H1 (cell line): ENCODE measurements around the gene FRK. TPM values are rescaled to one million over a fixed set of nuclear protein-coding genes. Genes with fewer than 3 reads are reported as not detected.

Experiments used
- CTCF ChIA-PET: fragments of 300-600 bp; sonication (Branson Sonifier 250); formaldehyde crosslinking; loops from one replicate; lab custom pipeline; 2021; ENCODE audit not compliant: partially characterized antibody; lab: Charles Lee
- POLR2A ChIA-PET: fragments of 300-600 bp; sonication (Branson Sonifier 250); formaldehyde crosslinking; loops from one replicate; lab custom pipeline; 2021; ENCODE audit warnings: inconsistent platforms; ENCODE audit not compliant: partially characterized antibody; lab: Charles Lee
- DNase-seq, 2 experiments: peaks; one replicate each; pipeline versions ENCODE4 v3.0.0 to v3.0.0-alpha.2; 2010 to 2022; ENCODE audit warnings: low spot score in 2 of 2, low read depth in 1 of 2, mixed read lengths in 1 of 2
- FAIRE-seq: peaks from 2 replicates; lab custom pipeline; 2011; peaks lifted over from hg19 to GRCh38; lab: Jason Lieb, UNC
- H2AFZ ChIP-seq: 2 replicates; pipeline ENCODE4 v1.8.1; 2012; ENCODE audit warnings: low read length, inconsistent platforms
- H2AK5ac ChIP-seq: 2 replicates; pipeline ENCODE4 v1.6.1; 2013; ENCODE audit warnings: low read depth, low read length
- H2BK120ac ChIP-seq: replicated peaks from 2 replicates; pipeline ENCODE3; 2013; ENCODE audit warnings: low read depth, low read length, inconsistent platforms
- H2BK12ac ChIP-seq: 2 replicates; pipeline ENCODE4 v1.6.1; 2013; ENCODE audit warnings: low read depth, low read length
- H2BK15ac ChIP-seq: 2 replicates; pipeline ENCODE4 v1.6.1; 2013; ENCODE audit warnings: low read length
- H2BK20ac ChIP-seq: 2 replicates; pipeline ENCODE4 v1.6.1; 2013; ENCODE audit warnings: low read length
- H2BK5ac ChIP-seq: 2 replicates; pipeline ENCODE4 v1.6.1; 2013; ENCODE audit warnings: low read depth, low read length
- H3K14ac ChIP-seq: 2 replicates; pipeline ENCODE4 v1.6.1; 2013; ENCODE audit warnings: inconsistent platforms; ENCODE audit not compliant: insufficient read length
- H3K18ac ChIP-seq: 2 replicates; pipeline ENCODE4 v1.6.1; 2013; ENCODE audit warnings: low read length; ENCODE audit errors: extremely low read depth
- H3K23ac ChIP-seq: 2 replicates; pipeline ENCODE4 v1.6.1; 2013; ENCODE audit warnings: inconsistent platforms; ENCODE audit not compliant: insufficient read length
- H3K23me2 ChIP-seq: 2 replicates; pipeline ENCODE4 v1.6.1; 2013; ENCODE audit warnings: low read depth, low read length
- H3K27ac ChIP-seq: 2 replicates; pipeline ENCODE4 v1.6.1; 2011; ENCODE audit warnings: low read depth, low read length, inconsistent platforms
- H3K27me3 ChIP-seq, 4 experiments: replicated peaks in 1 of 4; 1 replicate in 1 of 4; 2 replicates in 3 of 4; pipeline versions ENCODE4 v1.6.1 to v1.8.1; 2011 to 2013; ENCODE audit warnings: low read length in 3 of 4, mild to moderate bottlenecking in 3 of 4, inconsistent platforms in 2 of 4, mixed read lengths in 2 of 4, moderate library complexity in 1 of 4; ENCODE audit not compliant: control insufficient read depth in 3 of 4, insufficient read depth in 3 of 4; ENCODE audit errors: extremely low read depth in 1 of 4
- H3K36me3 ChIP-seq, 4 experiments: 2 replicates each; pipeline versions ENCODE4 v1.6.1 to v1.8.1; 2011 to 2013; ENCODE audit warnings: mild to moderate bottlenecking in 4 of 4, low read length in 3 of 4, moderate library complexity in 2 of 4, control low read depth in 1 of 4, inconsistent platforms in 1 of 4; ENCODE audit not compliant: insufficient read depth in 4 of 4, control insufficient read depth in 2 of 4
- H3K4ac ChIP-seq: replicated peaks from 2 replicates; pipeline ENCODE3; 2013; ENCODE audit warnings: low read length, low read depth, mixed read lengths, inconsistent platforms; ENCODE audit not compliant: insufficient read length
- H3K4me1 ChIP-seq, 4 experiments: replicated peaks in 1 of 4; 1 replicate in 1 of 4; 2 replicates in 3 of 4; pipeline versions ENCODE4 v1.6.1 to v1.8.1; 2011 to 2013; ENCODE audit warnings: low read length in 3 of 4, inconsistent platforms in 2 of 4, mixed read lengths in 1 of 4; ENCODE audit not compliant: insufficient read depth in 4 of 4, control insufficient read depth in 3 of 4
- H3K4me2 ChIP-seq, 2 experiments: 2 replicates each; pipeline versions ENCODE4 v1.6.1 to v1.8.1; 2011 to 2013; ENCODE audit warnings: low read depth in 2 of 2, low read length in 2 of 2, control low read depth in 1 of 2, inconsistent platforms in 1 of 2, mild to moderate bottlenecking in 1 of 2; ENCODE audit not compliant: insufficient read depth in 1 of 2
- H3K4me3 ChIP-seq, 4 experiments: fragments of 200-600, 300-600 bp in 1 of 4; sonication (generic), shearing (Covaris generic), sonication (Bioruptor Twin) in 1 of 4; 2 replicates each; pipeline versions ENCODE4 v1.5.1 to v1.8.1; 2011 to 2016; ENCODE audit warnings: low read length in 4 of 4, low read depth in 3 of 4, control low read depth in 2 of 4, inconsistent platforms in 2 of 4, mild to moderate bottlenecking in 2 of 4, mixed read lengths in 1 of 4, moderate library complexity in 1 of 4; ENCODE audit not compliant: insufficient read depth in 2 of 4; ENCODE audit errors: extremely low read depth in 1 of 4
- H3K56ac ChIP-seq: replicated peaks from 2 replicates; pipeline ENCODE3; 2013; ENCODE audit warnings: low read depth, mild to moderate bottlenecking, mixed read lengths, low read length, inconsistent platforms; ENCODE audit not compliant: insufficient read length
- H3K79me1 ChIP-seq: 2 replicates; pipeline ENCODE4 v1.6.1; 2013; ENCODE audit warnings: low read depth, low read length, control low read depth
- H3K79me2 ChIP-seq, 2 experiments: 2 replicates each; pipeline versions ENCODE4 v1.6.1 to v1.8.1; 2012 to 2013; ENCODE audit warnings: low read length in 2 of 2, mild to moderate bottlenecking in 2 of 2, inconsistent platforms in 1 of 2; ENCODE audit not compliant: insufficient read depth in 2 of 2, control insufficient read depth in 1 of 2
- H3K9ac ChIP-seq, 4 experiments: replicated peaks in 1 of 4; 1 replicate in 1 of 4; 2 replicates in 3 of 4; pipeline versions ENCODE4 v1.6.1 to v1.8.1; 2011 to 2013; ENCODE audit warnings: low read depth in 3 of 4, low read length in 3 of 4, control low read depth in 2 of 4, mild to moderate bottlenecking in 2 of 4, moderate library complexity in 2 of 4, inconsistent platforms in 1 of 4; ENCODE audit errors: extremely low read depth in 1 of 4
- H3K9me3 ChIP-seq, 2 experiments: 2 replicates each; pipeline versions ENCODE4 v1.6.1 to v1.8.1; 2012 to 2013; ENCODE audit warnings: mild to moderate bottlenecking in 2 of 2, moderate library complexity in 2 of 2, control low read depth in 1 of 2, inconsistent platforms in 1 of 2, low read depth in 1 of 2, low read length in 1 of 2, mixed read lengths in 1 of 2; ENCODE audit not compliant: insufficient read depth in 2 of 2
- H4K20me1 ChIP-seq, 2 experiments: replicated peaks in 1 of 2; 2 replicates each; pipeline versions ENCODE3 to v1.8.1; 2011 to 2013; ENCODE audit warnings: inconsistent platforms in 2 of 2, low read length in 2 of 2, mild to moderate bottlenecking in 1 of 2; ENCODE audit not compliant: insufficient read depth in 2 of 2, control insufficient read depth in 1 of 2
- H4K5ac ChIP-seq: 2 replicates; pipeline ENCODE4 v1.6.1; 2013; ENCODE audit warnings: low read length, low read depth, mixed read lengths, inconsistent platforms; ENCODE audit not compliant: insufficient read length
- H4K8ac ChIP-seq: 2 replicates; pipeline ENCODE4 v1.8.0; 2013; ENCODE audit warnings: mild to moderate bottlenecking, moderate library complexity, low read length, inconsistent platforms; ENCODE audit not compliant: insufficient read depth; ENCODE audit errors: extremely low read depth
- H4K91ac ChIP-seq: replicated peaks from 2 replicates; pipeline ENCODE3; 2013; ENCODE audit warnings: low read length, mixed read lengths, inconsistent platforms; ENCODE audit not compliant: insufficient read length
- ASH2L ChIP-seq: fragments of 200-600, 300-600 bp; sonication (generic); IDR thresholded peaks from one replicate; pipeline ENCODE4 v1.7.1; 2017; ENCODE audit warnings: low read length
- BACH1 ChIP-seq: IDR thresholded peaks from 2 replicates; pipeline ENCODE4 v1.6.1; 2012; ENCODE audit warnings: low read length, improper control_type of control experiment
- CEBPB ChIP-seq: IDR thresholded peaks from 2 replicates; pipeline ENCODE4 v1.6.1; 2012; ENCODE audit warnings: low read depth, low read length
- CHD2 ChIP-seq: IDR thresholded peaks from 2 replicates; pipeline ENCODE4 v1.6.1; 2012; ENCODE audit warnings: low read length, improper control_type of control experiment
- HDAC6 ChIP-seq: IDR thresholded peaks from one replicate; pipeline ENCODE4 v1.7.1; 2012; ENCODE audit warnings: low read depth, mild to moderate bottlenecking, inconsistent platforms, low read length, moderate library complexity
- POU5F1 ChIP-seq: IDR thresholded peaks from 2 replicates; pipeline ENCODE4 v1.6.1; 2011; ENCODE audit warnings: low read depth, mild to moderate bottlenecking, low read length, moderate library complexity
- SAP30 ChIP-seq: fragments of 300-600 bp; sonication (generic); IDR thresholded peaks from 2 replicates; pipeline ENCODE4 v1.7.1; 2012; ENCODE audit warnings: low read length, moderate library complexity, mild to moderate bottlenecking, inconsistent platforms; ENCODE audit not compliant: insufficient read depth, insufficient replicate concordance
- TEAD4 ChIP-seq: IDR thresholded peaks from 2 replicates; pipeline ENCODE4 v1.6.1; 2012; ENCODE audit warnings: low read depth, low read length, inconsistent platforms, mixed read lengths
- WGBS, 2 experiments: shearing (Covaris generic) in 1 of 2; methylation state at CpG; one replicate each; pipeline versions ENCODE4 v1.1.6 to v1.1.7; 2013 to 2015; ENCODE audit warnings: low lambda C conversion rate in 2 of 2, mixed read lengths in 2 of 2, inconsistent platforms in 1 of 2, low coverage in 1 of 2, missing lambda C conversion rate in 1 of 2; ENCODE audit not compliant: insufficient replicate concordance in 2 of 2, insufficient coverage in 1 of 2, insufficient read length in 1 of 2; ENCODE audit errors: extremely low coverage in 1 of 2, missing lambda C conversion rate in 1 of 2; 5-methylcytosine and 5-hydroxymethylcytosine counted together
- polyA plus RNA-seq, 7 experiments: library from polyadenylated mRNA; depleted of rRNA in 3 of 7; stranded (reverse) in 5 of 7; unstranded in 2 of 7; fragments of >200 nt in 5 of 7; fragments of 200-250 nt in 2 of 7; gene quantifications; 1 replicate in 5 of 7; 2 replicates in 1 of 7; 4 replicates in 1 of 7; pipeline versions ENCODE4 v1.2.1 to v1.2.3, GENCODE V29; 2011 to 2013; ENCODE audit warnings: missing spikeins in 2 of 7, mixed read lengths in 2 of 7
- total RNA-seq: library from RNA; stranded (reverse); fragmentation: NEBNext Ultra II Directional; extraction: Animal tissue kit (Norgen Biotek cat#: 25700); gene quantifications from 2 replicates; pipeline ENCODE4 v1.2.1, GENCODE V29; 2021
- TF ChIP-seq, protein P1 (sequence below): IDR thresholded peaks from 2 replicates; pipeline ENCODE4 v1.6.1; 2011; ENCODE audit warnings: low read depth, mild to moderate bottlenecking, low read length; ENCODE audit not compliant: insufficient read depth

FRK gene
- total and polyA plus RNA-seq, 2 of the 8 experiments (the other 6 are each of a cell fraction or from before 2014, with no cell fraction given), result 0.11 to 0.24 TPM

DNA sequence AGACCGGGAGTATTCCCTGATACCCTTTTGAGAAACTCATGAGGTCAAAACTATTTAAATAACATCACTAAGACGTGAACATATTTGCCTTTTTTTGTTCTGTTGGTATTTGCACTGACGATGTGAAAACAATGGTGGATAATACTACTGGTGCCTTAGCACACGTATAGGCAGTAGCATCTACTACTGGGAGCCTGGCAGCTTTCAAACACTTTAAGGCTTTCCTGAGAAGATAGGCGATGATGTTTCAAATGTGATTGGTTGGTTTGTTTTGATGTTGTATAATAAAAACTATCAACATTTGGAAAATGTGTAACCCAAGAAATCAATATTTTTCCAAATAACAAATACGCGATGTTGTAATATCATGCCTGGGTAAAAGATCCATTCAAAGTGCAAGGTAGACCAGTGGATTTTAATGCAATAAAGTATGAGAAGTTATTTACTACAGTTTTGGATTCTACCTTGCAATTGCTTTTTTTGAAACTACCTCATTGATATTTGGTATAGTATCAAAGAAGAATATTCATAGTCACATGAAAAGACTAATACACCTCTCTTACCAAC, 166.2 kb downstream of the FRK start:
- Histone ChIP-seq H2BK120ac (no peak overlapping the region), H3K27me3 (no peaks in the 10 kb centered on the region), H3K27ac (no peak overlapping the region), H4K5ac (no peak overlapping the region), H2BK20ac (no peak overlapping the region), H3K23me2 (no peaks in the 10 kb centered on the region), H3K14ac (no peak overlapping the region), H3K4ac (no peak overlapping the region), H3K79me1 (no peaks in the 10 kb centered on the region), H2AFZ (no peak overlapping the region), H2BK12ac (no peak overlapping the region), H2BK5ac (no peak overlapping the region), H3K4me1 (no peaks in the 10 kb centered on the region), H3K23ac (no peak overlapping the region), H4K8ac (no peak overlapping the region), H2BK15ac (no peak overlapping the region), H2AK5ac (no peak overlapping the region), H3K56ac (no peak overlapping the region), H3K79me2 (no peaks in the 10 kb centered on the region), H4K91ac (no peak overlapping the region), H3K4me2 (no peak overlapping the region), H3K4me3 (no peak overlapping the region), H3K18ac (no peak overlapping the region), H4K20me1 (no peaks in the 10 kb centered on the region), H3K9ac (no peak overlapping the region), H3K36me3 (no peaks in the 10 kb centered on the region), H3K9me3 (no peaks in the 10 kb centered on the region)
- ChIA-PET CTCF (no interaction called here), POLR2A (no interaction called here)
- FAIRE-seq, result no peak
- TF ChIP-seq POU5F1 (no peak), CHD2 (no peak), CEBPB (no peak), SAP30 (no peak), BACH1 (no peak), HDAC6 (no peak), ASH2L (no peak), TEAD4 (no peak)
- TF ChIP-seq, protein P1, sequence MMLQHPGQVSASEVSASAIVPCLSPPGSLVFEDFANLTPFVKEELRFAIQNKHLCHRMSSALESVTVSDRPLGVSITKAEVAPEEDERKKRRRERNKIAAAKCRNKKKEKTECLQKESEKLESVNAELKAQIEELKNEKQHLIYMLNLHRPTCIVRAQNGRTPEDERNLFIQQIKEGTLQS, result no peak
- 88% methylated on average over 7 of the region's 7 CpGs; no CpG with 5 or more reads in 1 of the 2 experiments for WGBS, 2 experiments
- no peak for DNase-seq
